Measurements from ENCODE around the gene PTGES3. TPM values are rescaled to one million over a fixed set of nuclear protein-coding genes. Genes with fewer than 3 reads are reported as not detected.
"Not testable (repeated sequence)": the region's sequence is repeated elsewhere in the genome, so short reads cannot be mapped to it uniquely, and the experiment has no call there.

Gene PTGES3
- total and polyA plus RNA-seq, 10 donors = 80.6 to 163 (median 130) TPM

DNA sequence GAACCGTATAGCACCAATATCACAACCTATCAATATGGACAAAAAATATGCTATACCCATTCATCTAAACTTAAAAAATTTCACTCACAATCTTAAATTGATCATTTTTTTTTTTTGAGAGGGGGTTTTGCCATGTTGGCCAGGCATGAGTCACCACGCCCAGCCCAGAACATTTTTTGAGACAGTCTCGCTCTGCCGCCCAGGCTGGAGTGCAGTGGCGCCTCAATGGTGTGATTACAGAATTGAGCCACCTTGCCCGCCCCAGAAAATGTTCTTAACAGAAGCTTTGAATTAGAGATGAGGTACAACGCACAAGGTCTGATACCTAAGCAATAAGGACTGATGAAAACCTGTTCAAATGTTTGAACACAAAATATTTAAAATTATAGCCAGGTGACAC is 26.5 kb downstream of the PTGES3 start:
- no peak for DNase-seq
- H3K4me3 ChIP-seq = no peak overlapping the region
- TF ChIP-seq, protein P1, sequence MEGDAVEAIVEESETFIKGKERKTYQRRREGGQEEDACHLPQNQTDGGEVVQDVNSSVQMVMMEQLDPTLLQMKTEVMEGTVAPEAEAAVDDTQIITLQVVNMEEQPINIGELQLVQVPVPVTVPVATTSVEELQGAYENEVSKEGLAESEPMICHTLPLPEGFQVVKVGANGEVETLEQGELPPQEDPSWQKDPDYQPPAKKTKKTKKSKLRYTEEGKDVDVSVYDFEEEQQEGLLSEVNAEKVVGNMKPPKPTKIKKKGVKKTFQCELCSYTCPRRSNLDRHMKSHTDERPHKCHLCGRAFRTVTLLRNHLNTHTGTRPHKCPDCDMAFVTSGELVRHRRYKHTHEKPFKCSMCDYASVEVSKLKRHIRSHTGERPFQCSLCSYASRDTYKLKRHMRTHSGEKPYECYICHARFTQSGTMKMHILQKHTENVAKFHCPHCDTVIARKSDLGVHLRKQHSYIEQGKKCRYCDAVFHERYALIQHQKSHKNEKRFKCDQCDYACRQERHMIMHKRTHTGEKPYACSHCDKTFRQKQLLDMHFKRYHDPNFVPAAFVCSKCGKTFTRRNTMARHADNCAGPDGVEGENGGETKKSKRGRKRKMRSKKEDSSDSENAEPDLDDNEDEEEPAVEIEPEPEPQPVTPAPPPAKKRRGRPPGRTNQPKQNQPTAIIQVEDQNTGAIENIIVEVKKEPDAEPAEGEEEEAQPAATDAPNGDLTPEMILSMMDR (IDR thresholded peaks at IDR 0.05 in 8 of 11, conservative IDR thresholded peaks at IDR 0.05 in 3 of 11) = no peak
- intact Hi-C loops (cut with DNase I; ENCODE audit: low total_unique reads) = no loop called here
- no peaks in the 10 kb centered on the region for H3K9me3 ChIP-seq
- H3K36me3 ChIP-seq = peaks cover 2 to 50% (median 40%) of the 10 kb centered on the region in 6 donors
- no peaks in the 10 kb centered on the region for H3K4me1 ChIP-seq
- 80 to 95% (median 89%) methylated on average over 7 of the region's 7 CpGs for WGBS, 5 donors
- no peak overlapping the region for H3K27ac ChIP-seq
- no peaks in the 10 kb centered on the region for H3K27me3 ChIP-seq (replicated peaks in 1 of 7)

DNA sequence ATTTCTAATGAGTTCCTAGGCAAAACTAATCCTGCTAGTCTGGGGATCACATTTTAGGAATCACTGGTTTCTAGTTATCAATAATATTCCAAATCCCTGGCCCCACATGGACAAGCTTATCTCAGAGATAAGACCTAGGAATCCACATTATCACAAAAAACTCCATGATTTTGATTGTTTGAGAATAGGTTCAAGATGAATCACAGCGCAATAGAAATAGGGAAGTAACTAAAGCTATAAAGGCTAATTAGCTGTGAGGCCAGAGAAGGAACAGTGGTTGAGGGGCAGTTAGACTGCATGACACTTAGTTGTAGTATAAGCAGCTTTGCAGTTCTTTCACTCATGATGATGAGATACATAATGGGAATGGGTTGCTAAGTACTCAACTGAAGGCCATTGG is 29.2 kb downstream of the PTGES3 start:
- TF ChIP-seq POLR2A (IDR thresholded peaks at IDR 0.05) = no peak
- TF ChIP-seq, protein P1 (IDR thresholded peaks at IDR 0.05 in 8 of 11, conservative IDR thresholded peaks at IDR 0.05 in 3 of 11) = no peak
- no peak for TF ChIP-seq POLR2AphosphoS5 (IDR thresholded peaks at IDR 0.05)
- Histone ChIP-seq H3K27me3 (replicated peaks in 1 of 7) (no peaks in the 10 kb centered on the region), H3K27ac (no peak overlapping the region), H3K4me1 (no peaks in the 10 kb centered on the region), H3K4me3 (no peak overlapping the region), H3K9me3 (peaks cover 0 to 19% (median 13%) of the 10 kb centered on the region in 8 donors), H3K36me3 (peaks cover 0 to 23% (median 13%) of the 10 kb centered on the region in 6 donors)
- intact Hi-C loops (cut with DNase I; ENCODE audit: low total_unique reads) = no loop called here
- WGBS, 5 donors = 67 to 85% (median 73%) methylated on average over 1 of the region's 1 CpG
- DNase-seq = no peak

DNA sequence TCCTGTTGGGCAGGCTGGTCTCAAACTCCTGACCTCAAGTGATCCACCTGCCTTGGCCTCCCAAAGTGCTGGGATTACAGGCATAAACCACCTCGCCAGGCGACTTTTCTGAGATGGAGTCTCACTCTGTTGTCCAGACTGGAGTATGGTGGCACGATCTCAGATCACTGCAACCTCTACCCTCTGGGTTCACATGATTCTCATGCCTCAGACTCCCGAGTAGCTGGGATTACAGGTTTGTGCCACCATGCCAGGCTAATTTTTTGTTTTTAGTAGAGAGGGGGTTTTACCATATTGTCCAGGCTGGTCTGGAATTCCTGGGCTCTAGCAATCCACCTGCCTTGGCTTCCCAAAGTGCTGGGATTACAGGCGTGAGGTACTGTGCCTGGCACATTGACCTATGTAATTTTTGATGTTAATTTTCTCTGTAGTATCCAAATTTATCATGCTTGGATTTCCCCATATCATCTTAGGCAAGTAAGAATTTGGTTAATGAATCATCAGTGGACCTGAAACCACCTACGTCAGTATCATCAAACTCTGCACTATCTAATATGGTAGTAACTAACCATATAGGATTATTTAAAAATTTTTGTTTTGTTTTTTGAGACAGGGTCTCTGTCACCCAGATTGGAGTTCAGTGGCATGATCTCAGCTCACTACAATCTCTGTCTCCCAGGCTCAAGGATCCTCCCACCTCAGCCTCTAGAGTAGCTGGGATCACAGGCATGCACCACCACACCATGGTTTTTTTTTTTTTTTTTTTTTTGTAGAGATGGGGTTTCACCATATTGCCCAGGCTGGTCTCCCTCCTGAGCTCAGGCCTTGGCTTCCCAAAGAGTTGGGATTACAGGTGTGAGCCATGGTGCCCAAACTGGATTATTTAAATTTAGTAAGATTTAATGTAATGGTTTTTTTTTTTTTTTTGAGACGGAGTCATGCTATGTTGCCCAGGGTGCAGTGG is 30.4 kb downstream of the PTGES3 start:
- Histone ChIP-seq H3K4me1 (no peaks in the 10 kb centered on the region), H3K27ac (no peak overlapping the region), H3K9me3 (peaks cover 0 to 31% (median 25%) of the 10 kb centered on the region in 8 donors), H3K36me3 (peaks cover 0 to 11% (median 3%) of the 10 kb centered on the region in 6 donors), H3K27me3 (replicated peaks in 1 of 7) (no peaks in the 10 kb centered on the region), H3K4me3 (no peak overlapping the region)
- 74 to 88% (median 83%) methylated on average over 7 of the region's 7 CpGs for WGBS, 5 donors
- intact Hi-C loops (cut with DNase I; ENCODE audit: low total_unique reads) = no loop called here
- no peak for TF ChIP-seq POLR2AphosphoS5 (IDR thresholded peaks at IDR 0.05)
- TF ChIP-seq POLR2A (IDR thresholded peaks at IDR 0.05) = no peak
- TF ChIP-seq, protein P1 (IDR thresholded peaks at IDR 0.05 in 8 of 11, conservative IDR thresholded peaks at IDR 0.05 in 3 of 11) = no peak
- no peak for DNase-seq

DNA sequence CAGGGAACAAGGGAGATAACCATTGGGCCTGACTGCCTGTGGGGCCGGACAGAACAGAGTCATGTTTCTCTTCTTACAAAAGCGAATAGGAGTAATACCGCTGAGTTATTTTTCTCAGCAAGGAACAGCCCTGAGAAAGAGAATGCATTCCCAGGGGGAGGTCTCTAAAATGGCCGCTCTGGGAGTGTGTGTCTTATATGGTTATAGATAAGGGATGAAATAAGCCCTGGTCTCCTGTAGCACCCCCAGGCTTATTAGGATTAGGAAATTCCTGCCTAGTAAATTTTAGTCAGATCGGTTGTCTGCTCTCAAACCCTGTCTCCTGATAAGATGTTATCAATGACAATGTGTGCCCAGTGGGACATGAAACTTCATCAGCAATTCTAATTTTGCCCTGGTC is 34.3 kb downstream of the PTGES3 start:
- H3K4me1 ChIP-seq; H3K4me3 ChIP-seq; DNase-seq; intact Hi-C loops (cut with DNase I; ENCODE audit: low total_unique reads); H3K27ac ChIP-seq; H3K36me3 ChIP-seq; H3K27me3 ChIP-seq (replicated peaks in 1 of 7): not testable (repeated sequence)
- 86 to 93% (median 92%) methylated on average over 5 of the region's 5 CpGs for WGBS, 5 donors
- peaks cover 0 to 33% (median 27%) of the 10 kb centered on the region in 8 donors for H3K9me3 ChIP-seq

DNA sequence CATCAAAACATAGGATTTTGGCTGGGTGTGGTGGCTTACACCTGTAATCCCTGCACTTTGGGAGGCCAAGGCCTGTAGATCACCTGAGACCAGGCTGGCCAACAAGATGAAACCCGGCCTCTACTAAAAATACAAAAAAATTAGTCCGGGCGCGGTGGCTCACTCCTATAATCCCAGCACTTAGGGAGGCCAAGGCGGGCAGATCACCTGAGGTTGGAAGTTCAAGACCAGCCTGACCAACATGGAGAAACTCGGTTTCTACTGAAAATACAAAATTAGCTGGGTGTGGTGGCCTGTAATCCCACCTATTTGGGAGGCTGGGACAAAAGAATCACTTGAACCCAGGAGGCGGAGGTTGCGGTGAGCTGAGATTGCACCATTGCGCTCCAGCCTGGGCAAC is 40.1 kb downstream of the PTGES3 start:
- not testable (repeated sequence) for DNase-seq; H3K4me3 ChIP-seq; H3K27me3 ChIP-seq (replicated peaks in 1 of 7); H3K9me3 ChIP-seq; H3K27ac ChIP-seq
- 81 to 97% (median 94%) methylated on average over 9 of the region's 9 CpGs for WGBS, 5 donors
- intact Hi-C loops (cut with DNase I; ENCODE audit: low total_unique reads) = loop anchor here (5.0 kb wide), 1 partner anchor 34 kb away; no protein-coding TSS in a partner anchor
- Histone ChIP-seq H3K4me1 (peaks cover 23 to 32% (median 30%) of the 10 kb centered on the region in 6 donors), H3K36me3 (peaks cover 0 to 26% (median 16%) of the 10 kb centered on the region in 6 donors)
